Neuronal stem cell (in vitro differentiated cells): ENCODE measurements around the gene RUBCN.
"Not testable (repeated sequence)": the region's sequence is repeated elsewhere in the genome, so short reads cannot be mapped to it uniquely, and the experiment has no call there.

ENCODE experiments used
- DNase-seq: peaks from one replicate; pipeline ENCODE4 v3.0.0-alpha.2; 2013; ENCODE audit warnings: low spot score
- H2AFZ ChIP-seq: one replicate; pipeline ENCODE4 v1.6.1; 2013; ENCODE audit warnings: mild to moderate bottlenecking, low read length, inconsistent platforms
- H2AK5ac ChIP-seq: 2 replicates; pipeline ENCODE4 v1.6.1; 2013; ENCODE audit warnings: low read depth, mild to moderate bottlenecking, inconsistent platforms, low read length, moderate library complexity, mixed read lengths
- H2BK120ac ChIP-seq: 2 replicates; pipeline ENCODE4 v1.6.1; 2013; ENCODE audit warnings: low read depth, mild to moderate bottlenecking, inconsistent platforms, low read length, moderate library complexity, mixed read lengths
- H2BK12ac ChIP-seq: one replicate; pipeline ENCODE4 v1.6.1; 2013; ENCODE audit warnings: low read length, inconsistent platforms
- H2BK15ac ChIP-seq: 2 replicates; pipeline ENCODE4 v1.6.1; 2013; ENCODE audit warnings: mild to moderate bottlenecking, low read length, inconsistent platforms, mixed read lengths
- H2BK5ac ChIP-seq: one replicate; pipeline ENCODE4 v1.6.1; 2013; ENCODE audit warnings: inconsistent platforms, mild to moderate bottlenecking, low read length, moderate library complexity
- H3K14ac ChIP-seq: one replicate; pipeline ENCODE4 v1.6.1; 2013; ENCODE audit warnings: low read length, inconsistent platforms
- H3K18ac ChIP-seq: 2 replicates; pipeline ENCODE4 v1.6.1; 2013; ENCODE audit warnings: low read length, inconsistent platforms
- H3K23ac ChIP-seq: 2 replicates; pipeline ENCODE4 v1.6.1; 2013; ENCODE audit warnings: low read depth, mild to moderate bottlenecking, mixed read lengths, low read length, inconsistent platforms; ENCODE audit not compliant: poor library complexity
- H3K27ac ChIP-seq: replicated peaks from 3 replicates; pipeline ENCODE4 v1.5.1; 2013; ENCODE audit warnings: low read length, inconsistent platforms
- H3K27me3 ChIP-seq, 3 experiments: 2 replicates each; pipeline ENCODE4 v1.6.1; 2013; ENCODE audit warnings: low read length in 3 of 3, mild to moderate bottlenecking in 2 of 3, inconsistent platforms in 1 of 3, low read depth in 1 of 3, mixed read lengths in 1 of 3, moderate library complexity in 1 of 3; ENCODE audit not compliant: control insufficient read depth in 3 of 3, insufficient read depth in 3 of 3
- H3K36me3 ChIP-seq, 2 donors: replicated peaks in 1 of 2; 2 replicates each; pipeline ENCODE4 v1.6.1; 2013; ENCODE audit warnings: low read length in 2 of 2; ENCODE audit not compliant: control insufficient read depth in 2 of 2, insufficient read depth in 2 of 2
- H3K4ac ChIP-seq: 2 replicates; pipeline ENCODE4 v1.6.1; 2013; ENCODE audit warnings: inconsistent platforms, mild to moderate bottlenecking, low read length, moderate library complexity
- H3K4me1 ChIP-seq, 2 donors: 1 replicate in 1 of 2; 2 replicates in 1 of 2; pipeline ENCODE4 v1.6.1; 2013; ENCODE audit warnings: low read length in 2 of 2, low read depth in 1 of 2; ENCODE audit not compliant: control insufficient read depth in 2 of 2, insufficient read depth in 1 of 2
- H3K4me2 ChIP-seq: one replicate; pipeline ENCODE4 v1.6.1; 2013; ENCODE audit warnings: mild to moderate bottlenecking, low read length, inconsistent platforms; ENCODE audit not compliant: insufficient read depth, poor library complexity, severe bottlenecking
- H3K4me3 ChIP-seq, 2 donors: 2 replicates each; pipeline ENCODE4 v1.5.1; 2013; ENCODE audit warnings: low read length in 2 of 2, mild to moderate bottlenecking in 2 of 2, inconsistent platforms in 1 of 2, moderate library complexity in 1 of 2
- H3K79me1 ChIP-seq: one replicate; pipeline ENCODE4 v1.6.1; 2013; ENCODE audit warnings: low read depth, mild to moderate bottlenecking, inconsistent platforms, low read length, moderate library complexity
- H3K9ac ChIP-seq: one replicate; pipeline ENCODE4 v1.6.1; 2013; ENCODE audit warnings: mild to moderate bottlenecking, low read depth, low read length, inconsistent platforms; ENCODE audit not compliant: poor library complexity
- H3K9me3 ChIP-seq, 2 donors: replicated peaks in 1 of 2; 2 replicates each; pipeline versions ENCODE3 to v1.6.1; 2013; ENCODE audit warnings: low read length in 2 of 2, mild to moderate bottlenecking in 2 of 2, inconsistent platforms in 1 of 2, low read depth in 1 of 2, mixed read lengths in 1 of 2, moderate library complexity in 1 of 2; ENCODE audit not compliant: control insufficient read depth in 2 of 2, insufficient read depth in 1 of 2
- H4K8ac ChIP-seq: one replicate; pipeline ENCODE4 v1.6.1; 2013; ENCODE audit warnings: low read depth, mild to moderate bottlenecking, inconsistent platforms, low read length, moderate library complexity
- H4K91ac ChIP-seq: one replicate; pipeline ENCODE4 v1.6.1; 2013; ENCODE audit warnings: low read length, low read depth, mild to moderate bottlenecking, inconsistent platforms; ENCODE audit not compliant: poor library complexity
- WGBS, 2 donors: extraction: QIAGEN DNeasy Blood & Tissue Kit; methylation state at CpG; one replicate each; pipeline ENCODE4 v1.1.7; 2013; ENCODE audit warnings: missing lambda C conversion rate in 2 of 2, mixed read lengths in 1 of 2; ENCODE audit not compliant: insufficient read length in 2 of 2, insufficient replicate concordance in 1 of 2; ENCODE audit errors: extremely low coverage in 2 of 2; 5-methylcytosine and 5-hydroxymethylcytosine counted together

The RUBCN gene

DNA sequence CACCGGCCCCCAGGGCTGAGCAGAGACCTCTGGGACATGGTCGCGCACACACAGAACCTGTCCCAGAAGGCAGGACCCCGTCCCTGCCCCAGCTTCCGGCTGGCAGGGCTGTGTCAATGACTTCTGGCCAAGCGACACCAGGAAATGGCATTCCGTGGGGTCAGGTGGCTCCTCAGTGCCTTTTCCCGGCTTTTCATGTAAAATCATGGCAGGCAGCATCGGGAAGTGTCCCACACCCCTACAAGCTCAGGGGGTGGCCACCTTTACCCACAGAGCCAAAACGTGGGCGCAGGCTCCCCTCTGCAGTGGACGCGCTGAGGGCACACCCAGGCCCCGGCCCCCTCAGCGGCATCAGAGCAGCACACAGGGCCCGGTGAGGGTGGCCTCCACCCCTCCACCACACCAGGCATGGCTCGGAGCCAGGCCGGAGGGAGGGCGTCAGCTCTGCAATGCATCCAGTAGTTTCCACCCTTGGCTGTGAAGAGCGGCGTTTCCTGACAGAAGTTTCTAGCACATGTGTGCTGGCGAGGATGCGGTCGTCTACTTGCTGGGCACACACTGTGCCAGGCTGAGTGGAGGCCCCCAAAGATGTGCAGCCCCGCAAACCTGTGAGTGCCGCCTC, 70.4 kb downstream of the RUBCN start:
- not testable (repeated sequence) for H3K27me3 ChIP-seq, H3K79me1 ChIP-seq, H3K9me3 ChIP-seq, H4K91ac ChIP-seq, H3K9ac ChIP-seq, H2BK120ac ChIP-seq, H3K4me1 ChIP-seq, DNase-seq, H2AK5ac ChIP-seq, H3K4me2 ChIP-seq, H3K36me3 ChIP-seq, H2BK5ac ChIP-seq, H3K4me3 ChIP-seq, H2BK12ac ChIP-seq, H4K8ac ChIP-seq, H3K27ac ChIP-seq, H2AFZ ChIP-seq, H3K18ac ChIP-seq, H3K14ac ChIP-seq, H2BK15ac ChIP-seq, H3K4ac ChIP-seq, H3K23ac ChIP-seq
- WGBS, 2 donors, result no CpG with 5 or more reads among the region's 26 CpGs

DNA sequence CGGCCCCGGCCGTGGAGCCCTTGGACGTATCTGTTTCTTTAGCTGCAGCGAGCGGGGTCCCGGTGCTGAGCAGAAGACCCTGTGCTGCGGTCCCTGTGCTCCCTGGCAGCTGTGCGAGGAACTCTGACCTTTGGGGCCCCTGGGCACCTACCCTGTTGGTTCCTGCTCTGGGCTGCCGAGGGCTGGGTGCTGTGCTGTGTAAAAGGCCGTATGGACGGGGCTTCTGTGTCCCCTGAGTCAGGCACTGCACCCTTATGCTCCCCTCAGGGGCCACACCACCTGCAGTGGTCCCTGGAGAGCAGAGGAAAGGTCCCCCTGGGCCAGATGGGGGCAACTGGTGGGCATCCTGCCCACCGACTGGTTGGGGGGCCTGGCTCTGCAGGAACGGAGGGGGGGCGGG, 71.2 kb downstream of the RUBCN start:
- H4K8ac ChIP-seq, DNase-seq, H3K4me2 ChIP-seq, H3K27me3 ChIP-seq, H3K4ac ChIP-seq, H3K79me1 ChIP-seq, H2BK15ac ChIP-seq, H3K23ac ChIP-seq, H4K91ac ChIP-seq, H3K14ac ChIP-seq, H3K18ac ChIP-seq, H2BK12ac ChIP-seq, H2BK5ac ChIP-seq, H3K4me1 ChIP-seq, H2AFZ ChIP-seq, H2AK5ac ChIP-seq, H3K36me3 ChIP-seq, H3K27ac ChIP-seq, H2BK120ac ChIP-seq, H3K4me3 ChIP-seq, H3K9me3 ChIP-seq, H3K9ac ChIP-seq: not testable (repeated sequence)
- no CpG with 5 or more reads among the region's 15 CpGs for WGBS, 2 donors

DNA sequence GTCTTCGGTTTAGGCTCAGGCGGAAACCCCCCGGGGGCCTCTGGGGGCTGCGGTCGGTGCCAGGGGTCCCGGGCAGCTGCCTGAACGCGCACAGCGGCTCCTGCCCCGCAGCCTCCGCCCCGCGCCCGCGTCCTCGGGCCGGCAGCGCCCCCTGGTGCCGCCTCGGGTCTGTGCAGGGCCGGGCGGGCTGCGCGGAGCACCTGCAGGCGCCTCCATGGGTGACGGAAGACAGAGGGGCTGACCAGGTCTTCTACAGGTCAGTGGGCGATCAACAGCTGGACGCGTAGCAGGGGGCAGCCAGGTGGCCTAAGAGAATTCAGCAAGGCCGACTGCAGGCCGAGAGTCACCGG, 71.6 kb downstream of the RUBCN start:
- H3K23ac ChIP-seq, H3K18ac ChIP-seq, H3K79me1 ChIP-seq, H3K9ac ChIP-seq, DNase-seq, H2BK15ac ChIP-seq, H4K8ac ChIP-seq, H2BK12ac ChIP-seq, H3K27me3 ChIP-seq, H3K9me3 ChIP-seq, H3K36me3 ChIP-seq, H2AK5ac ChIP-seq, H2BK120ac ChIP-seq, H4K91ac ChIP-seq, H3K14ac ChIP-seq, H3K4me1 ChIP-seq, H3K4ac ChIP-seq, H3K4me3 ChIP-seq, H2BK5ac ChIP-seq, H3K27ac ChIP-seq: not testable (repeated sequence)
- peak overlapping the region; percentile 82 for H2AFZ ChIP-seq
- H3K4me2 ChIP-seq, result peak overlapping the region; percentile 56
- WGBS, 2 donors, result no CpG with 5 or more reads among the region's 32 CpGs

DNA sequence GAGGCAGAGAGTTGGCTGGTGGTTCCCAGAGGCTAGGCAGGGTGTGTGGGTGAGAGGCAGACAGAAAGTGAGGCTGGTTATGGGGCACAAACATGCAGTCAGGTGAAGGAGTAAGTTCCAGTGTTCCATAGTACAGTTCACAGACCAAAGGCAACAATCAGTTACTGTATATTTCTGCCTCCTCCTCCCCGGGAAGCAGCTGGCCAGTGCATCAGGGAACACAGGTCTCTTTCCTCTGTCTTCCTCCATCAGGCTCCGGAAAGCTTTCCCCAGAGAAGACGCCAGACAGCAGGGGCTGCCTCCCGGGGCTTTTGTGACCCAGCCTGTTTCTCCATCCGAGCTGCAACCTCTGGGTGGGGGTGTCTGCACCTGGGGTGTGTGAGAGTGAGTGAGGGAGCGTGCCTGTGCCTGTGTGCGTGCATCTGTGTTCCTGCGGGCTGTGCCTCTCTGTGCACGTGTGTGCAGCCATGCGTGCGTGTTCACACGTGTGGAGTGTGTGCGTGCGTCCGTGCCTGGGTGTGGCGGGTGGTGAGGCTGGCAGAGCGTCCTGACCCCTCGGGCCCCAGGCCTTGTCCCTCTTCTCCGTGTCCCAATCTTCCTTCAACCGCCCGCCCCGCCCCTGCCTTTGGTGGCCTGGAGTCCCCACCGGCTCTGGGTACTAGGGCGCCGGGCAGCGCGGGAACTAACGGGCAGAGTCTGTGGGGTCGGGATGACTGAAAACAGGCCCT, 72.1 kb downstream of the RUBCN start:
- H3K4me3 ChIP-seq, H3K27me3 ChIP-seq, H3K18ac ChIP-seq, H2AK5ac ChIP-seq, H4K8ac ChIP-seq, H3K79me1 ChIP-seq, H2BK5ac ChIP-seq, H3K9me3 ChIP-seq, H2BK15ac ChIP-seq, H3K4ac ChIP-seq, H3K4me1 ChIP-seq, H3K14ac ChIP-seq, H3K27ac ChIP-seq, H3K9ac ChIP-seq, H3K36me3 ChIP-seq, H2BK12ac ChIP-seq, H2BK120ac ChIP-seq, DNase-seq, H3K23ac ChIP-seq, H4K91ac ChIP-seq: not testable (repeated sequence)
- peak overlapping the region; percentile 56 for H3K4me2 ChIP-seq
- WGBS, 2 donors, result no CpG with 5 or more reads among the region's 29 CpGs
- peak overlapping the region; percentile 82 for H2AFZ ChIP-seq
